ENCODE results near the gene PRKCE.

PRKCE gene

DNA sequence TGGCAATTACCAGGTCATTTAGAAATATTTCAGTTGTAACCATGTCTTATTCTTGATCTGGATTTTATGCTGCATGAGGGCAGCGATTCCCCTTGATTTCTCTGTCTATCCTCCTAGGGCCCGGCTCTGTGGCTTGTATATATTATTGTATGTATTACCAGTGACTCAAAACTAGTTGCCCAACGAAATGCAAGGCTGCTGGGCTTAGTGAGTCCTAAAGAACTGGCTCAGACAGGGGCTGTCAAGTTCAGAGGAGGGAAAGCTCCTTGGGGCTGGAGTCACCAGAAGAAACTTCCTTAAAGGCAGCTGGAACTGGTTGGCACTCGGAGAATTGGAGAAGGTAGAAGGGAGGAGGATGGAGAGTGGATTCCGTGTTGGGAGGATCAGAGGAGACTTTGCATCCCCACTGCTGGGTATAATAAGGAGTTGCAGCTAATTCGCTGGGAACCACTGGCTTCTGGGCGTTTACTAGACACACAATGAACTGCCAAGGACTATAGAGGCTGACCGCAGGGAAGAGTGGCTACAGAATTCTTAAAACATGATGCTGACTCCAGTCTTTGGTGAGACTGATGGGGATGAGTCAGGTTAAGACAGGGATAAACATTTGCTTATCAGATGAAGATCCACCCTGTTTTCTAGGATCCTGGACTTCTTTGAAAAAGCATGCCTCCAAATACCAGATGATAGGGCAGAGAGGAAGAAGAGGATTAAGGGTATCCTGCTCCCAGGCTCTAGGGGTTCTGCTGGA, 104.3 kb downstream of the PRKCE start:
- peak; percentile 88 for DNase-seq

DNA sequence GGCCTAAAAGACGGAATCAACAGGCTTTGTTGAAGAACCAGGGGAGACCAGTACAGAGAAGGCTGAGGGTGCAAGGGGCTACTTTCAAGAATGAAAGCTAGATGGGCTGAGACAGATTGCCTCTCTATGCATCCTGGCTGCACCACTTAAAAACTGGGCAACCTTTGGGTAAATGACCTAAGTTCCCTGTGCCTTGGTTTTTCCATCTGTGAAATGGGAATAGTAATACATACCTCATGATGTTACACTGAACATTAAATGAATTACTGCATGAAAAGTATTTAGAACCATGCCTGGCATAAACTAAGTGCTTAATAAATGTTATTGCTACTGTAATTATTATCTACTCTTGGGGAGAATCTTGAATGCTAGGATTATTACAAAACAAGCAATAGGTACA, 106.5 kb downstream of the PRKCE start:
- DNase-seq, result no peak

DNA sequence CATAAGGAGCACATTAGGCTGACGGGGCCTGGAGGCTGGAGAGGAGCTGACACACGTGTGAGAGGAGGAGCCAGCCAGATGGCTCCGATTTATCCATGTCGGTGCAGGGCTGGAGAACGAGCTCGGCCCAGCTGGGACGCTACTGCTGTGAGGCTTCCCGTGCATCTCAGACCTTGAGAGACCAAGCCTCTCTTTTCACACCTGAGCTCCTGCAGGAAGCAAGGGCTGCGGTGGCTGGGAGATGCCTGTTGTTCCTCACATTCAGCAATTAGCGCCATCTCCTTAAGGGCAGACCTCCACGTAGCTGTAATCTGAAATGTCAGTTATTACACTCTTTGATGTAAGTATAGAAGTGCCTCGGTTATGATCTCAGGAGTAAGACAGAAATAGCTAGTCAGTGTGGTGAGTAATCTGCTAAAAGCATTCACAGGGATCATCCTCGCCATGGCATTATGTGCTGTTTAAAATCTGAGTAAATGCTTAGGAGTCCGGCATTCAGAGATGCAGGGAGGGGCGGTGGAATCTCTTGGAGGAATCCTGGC, 107.9 kb downstream of the PRKCE start:
- peak; percentile 83 for DNase-seq

GRCh38 chr2:45761635-45762034, 110.2 kb downstream of the PRKCE start:
- no peak for DNase-seq

DNA sequence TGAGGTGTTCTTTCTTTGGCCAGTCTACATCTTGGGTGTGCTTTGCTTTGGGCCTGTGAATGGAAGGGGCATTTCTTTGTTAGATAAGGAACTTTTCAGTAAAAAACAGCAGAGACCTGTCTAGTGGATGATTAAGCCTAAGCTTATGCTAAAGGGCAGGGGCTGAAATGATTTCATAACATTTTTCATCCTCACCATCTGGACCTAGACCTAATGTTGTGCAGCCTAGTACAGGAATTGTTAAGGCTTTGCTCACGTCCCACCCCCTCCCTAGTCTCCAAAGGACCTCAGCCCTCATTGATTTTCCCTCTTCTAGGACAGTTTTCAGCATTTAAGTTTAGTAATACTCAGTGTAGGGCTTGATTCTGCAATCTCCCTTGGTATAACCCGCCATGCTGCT, 111.8 kb downstream of the PRKCE start:
- no peak for DNase-seq

DNA sequence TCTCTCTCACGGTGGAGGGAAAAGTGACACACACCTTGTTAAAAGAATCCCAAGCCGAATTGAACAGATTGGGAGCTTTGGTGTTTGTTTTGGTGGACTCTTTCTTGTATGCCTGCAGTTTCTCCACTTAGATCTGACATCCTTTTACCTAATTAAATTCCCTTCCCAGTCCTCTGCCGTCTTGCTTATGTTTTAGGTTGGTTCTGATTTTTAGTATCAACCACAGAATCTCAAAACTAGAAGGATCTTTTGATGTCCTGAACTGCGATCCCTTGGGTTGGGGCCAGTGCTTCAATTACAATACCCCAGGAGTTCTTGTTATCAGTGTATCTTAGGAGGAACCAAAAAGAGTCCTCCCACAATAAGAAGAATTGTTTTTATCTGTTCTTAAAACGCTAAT, 112.3 kb downstream of the PRKCE start:
- DNase-seq, result no peak

DNA sequence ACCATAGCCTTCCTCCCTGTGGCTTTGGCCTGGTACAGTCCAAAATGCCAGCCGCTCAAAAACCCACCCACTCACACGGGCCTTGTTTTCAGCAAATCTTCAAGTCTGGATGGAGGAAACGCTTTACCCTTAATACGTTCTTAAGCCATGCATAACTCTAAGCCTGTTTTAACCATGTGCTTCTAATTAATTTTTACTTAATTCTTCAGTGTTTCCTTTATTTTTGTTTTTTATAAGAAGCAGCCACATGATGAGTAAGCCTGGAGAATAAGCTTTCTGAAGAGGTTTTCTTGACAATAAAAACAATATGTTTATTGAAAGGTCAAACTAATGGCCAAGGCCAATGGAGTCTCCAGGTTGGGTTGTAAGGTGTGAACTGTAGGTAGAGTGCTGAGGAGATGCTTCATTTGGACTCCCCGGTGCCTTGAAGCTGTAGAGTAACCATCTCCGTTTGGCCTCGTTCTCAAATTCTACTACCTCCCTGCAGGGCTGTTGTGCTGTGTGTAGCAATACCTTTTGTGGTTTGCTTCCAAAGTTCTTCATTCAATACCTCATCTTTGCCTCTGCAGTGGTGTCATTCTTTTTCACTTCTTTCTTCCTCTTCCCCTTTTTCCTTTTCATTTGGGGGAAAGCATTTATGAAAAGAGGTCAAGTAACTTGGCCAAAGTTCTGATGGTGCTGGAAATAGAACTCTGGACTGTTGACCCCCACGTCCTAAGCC, 113.7 kb downstream of the PRKCE start:
- no peak for DNase-seq

- DNase-seq, result no peak
Observed at GRCh38 chr2:45765728-45766254, 114.3 kb downstream of the PRKCE start.

DNA sequence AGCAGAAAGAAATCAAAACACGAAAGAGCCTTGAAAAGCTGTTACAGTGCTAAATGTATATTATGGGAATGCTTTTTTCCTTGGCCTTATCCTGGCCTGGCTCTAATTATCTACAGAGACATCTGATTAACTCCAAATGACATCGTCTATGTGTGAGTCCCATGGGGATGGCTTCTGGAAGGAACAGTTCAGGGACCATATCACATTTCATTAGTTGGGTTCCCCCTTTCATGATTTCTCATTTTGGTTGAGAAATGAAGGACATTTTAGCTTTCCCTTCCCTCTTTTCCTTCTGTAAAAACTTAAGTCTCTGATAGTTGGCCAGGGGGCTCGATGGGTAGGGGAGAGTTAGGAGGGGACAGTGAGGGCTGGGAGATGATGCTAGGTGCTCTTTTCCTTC, 116.7 kb downstream of the PRKCE start:
- DNase-seq, result no peak

DNA sequence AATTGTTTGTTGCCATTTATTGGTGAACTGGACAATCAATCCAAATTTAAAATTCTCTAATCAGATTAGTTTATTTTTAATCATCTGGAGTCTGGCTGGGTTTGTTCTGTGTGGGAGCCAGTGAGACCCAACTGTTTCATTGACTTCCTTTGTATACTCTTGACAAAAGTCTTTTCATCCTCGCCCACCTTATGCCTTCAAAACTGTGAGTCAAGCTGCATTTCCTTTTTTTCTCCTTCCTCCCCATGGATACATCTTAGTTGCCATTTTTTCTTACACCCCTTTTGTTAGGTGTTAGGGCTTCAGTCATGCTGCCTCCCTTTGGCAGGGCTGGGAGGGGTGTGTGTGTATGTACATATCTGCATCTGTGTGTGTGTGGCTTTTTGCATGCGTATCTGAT, 117.6 kb downstream of the PRKCE start:
- no peak for DNase-seq

- DNase-seq, result no peak
Observed at GRCh38 chr2:45769854-45770576, 118.5 kb downstream of the PRKCE start.

DNA sequence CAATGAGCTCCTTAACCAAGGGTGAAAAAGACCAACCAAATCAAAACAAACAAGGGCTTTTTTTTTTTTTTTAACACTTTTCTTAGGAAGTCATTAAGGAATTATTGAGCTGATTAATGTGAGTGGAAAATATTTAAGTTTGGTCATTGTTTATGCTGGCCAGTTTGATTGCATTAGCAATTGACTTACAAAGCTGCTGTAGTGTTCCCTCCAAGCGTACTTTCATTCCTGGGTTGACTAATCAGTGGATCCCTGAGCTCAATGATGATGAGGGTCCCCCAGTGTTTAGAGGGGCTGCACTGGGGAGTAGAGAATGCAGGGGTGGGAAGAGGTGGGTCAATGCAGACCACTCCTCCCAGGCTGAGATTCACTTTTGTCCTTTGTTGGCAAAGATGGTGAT, 119.3 kb downstream of the PRKCE start:
- no peak for DNase-seq

GRCh38 chr2:45771261-45771660, 119.8 kb downstream of the PRKCE start:
- DNase-seq, result no peak

DNA sequence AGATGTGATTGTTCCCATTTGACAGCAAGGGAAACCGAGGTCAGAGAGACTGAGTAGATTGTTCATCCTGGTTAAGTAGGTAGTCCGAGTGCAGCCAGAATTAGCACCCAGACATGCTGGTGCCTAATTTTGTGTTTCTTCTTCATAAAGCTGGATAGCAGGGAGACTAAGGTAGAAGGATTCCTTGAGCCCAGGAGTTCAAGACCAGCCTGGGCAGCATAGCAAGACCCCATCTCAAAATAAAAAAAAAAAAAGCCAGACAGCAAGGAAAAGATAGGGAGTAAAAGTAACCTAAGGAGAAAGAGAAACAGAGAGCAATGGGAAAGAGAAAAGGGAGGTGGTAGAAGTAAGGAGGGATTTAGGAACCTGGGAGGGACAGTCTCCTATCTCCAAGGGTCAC, 120.6 kb downstream of the PRKCE start:
- no peak for DNase-seq

DNA sequence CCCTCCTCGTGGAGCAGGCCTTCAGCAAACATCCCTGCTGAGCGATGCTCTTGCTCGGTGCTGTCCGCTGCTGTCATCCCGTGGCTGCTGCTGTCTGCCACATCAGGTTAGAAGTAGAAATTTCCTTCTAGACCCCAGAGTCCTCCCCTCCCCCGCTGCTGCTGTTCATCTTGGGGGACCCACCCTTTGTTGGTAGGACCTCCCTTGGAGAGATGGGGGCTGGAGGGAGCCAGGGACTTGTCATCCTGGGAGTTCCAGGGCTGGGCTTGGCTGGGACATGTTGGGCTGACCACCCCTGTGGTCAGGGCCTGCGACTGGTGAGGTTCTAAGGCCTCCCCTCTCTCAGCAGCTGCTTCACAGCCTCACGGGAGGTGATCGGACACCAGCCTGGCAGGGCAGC, 122.4 kb downstream of the PRKCE start:
- DNase-seq, result no peak

GRCh38 chr2:45774688-45775244, 123.3 kb downstream of the PRKCE start:
- DNase-seq, result no peak

DNA sequence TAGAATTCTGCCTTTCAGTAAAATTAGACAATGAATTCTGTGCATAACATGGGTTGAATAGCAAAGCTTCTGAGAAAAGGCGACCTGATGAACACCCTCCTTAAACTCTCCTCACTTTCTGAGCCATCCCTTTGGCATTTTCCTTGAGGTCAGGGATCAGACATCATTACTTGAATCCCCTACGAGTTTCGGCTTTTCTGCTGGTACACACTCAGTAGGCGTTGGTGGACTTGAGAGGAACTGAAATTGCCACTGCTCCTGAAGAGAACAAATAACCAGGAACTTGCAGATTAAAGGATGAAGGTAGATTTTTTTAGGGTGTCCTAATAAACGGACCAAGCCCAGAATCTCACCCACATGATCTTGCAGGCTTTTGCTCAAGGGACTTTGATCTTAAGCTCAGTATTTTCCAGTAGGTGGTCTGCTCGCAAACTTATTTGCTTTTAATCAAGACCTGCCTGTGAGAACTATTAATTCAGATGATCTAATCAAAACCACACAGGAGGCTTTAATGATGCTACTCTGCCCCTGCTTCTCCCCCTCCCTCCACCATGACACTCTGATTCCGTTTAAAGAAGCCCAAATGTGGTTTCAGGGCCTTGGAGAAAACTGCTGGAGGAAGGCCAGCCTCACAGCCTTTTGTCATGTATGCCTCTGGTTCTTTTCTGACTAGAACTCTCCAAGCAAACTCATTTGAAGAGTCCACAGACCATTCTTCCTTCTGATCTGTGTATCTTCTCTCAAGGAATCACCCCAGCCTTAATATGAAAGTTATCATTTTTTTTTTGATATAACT, 124.9 kb downstream of the PRKCE start:
- DNase-seq, result peak; percentile 52

- DNase-seq, result no peak
Observed at GRCh38 chr2:45777996-45778719, 126.7 kb downstream of the PRKCE start.

- DNase-seq, result peak; percentile 60
Observed at GRCh38 chr2:45778720-45779171, 127.3 kb downstream of the PRKCE start.

DNA sequence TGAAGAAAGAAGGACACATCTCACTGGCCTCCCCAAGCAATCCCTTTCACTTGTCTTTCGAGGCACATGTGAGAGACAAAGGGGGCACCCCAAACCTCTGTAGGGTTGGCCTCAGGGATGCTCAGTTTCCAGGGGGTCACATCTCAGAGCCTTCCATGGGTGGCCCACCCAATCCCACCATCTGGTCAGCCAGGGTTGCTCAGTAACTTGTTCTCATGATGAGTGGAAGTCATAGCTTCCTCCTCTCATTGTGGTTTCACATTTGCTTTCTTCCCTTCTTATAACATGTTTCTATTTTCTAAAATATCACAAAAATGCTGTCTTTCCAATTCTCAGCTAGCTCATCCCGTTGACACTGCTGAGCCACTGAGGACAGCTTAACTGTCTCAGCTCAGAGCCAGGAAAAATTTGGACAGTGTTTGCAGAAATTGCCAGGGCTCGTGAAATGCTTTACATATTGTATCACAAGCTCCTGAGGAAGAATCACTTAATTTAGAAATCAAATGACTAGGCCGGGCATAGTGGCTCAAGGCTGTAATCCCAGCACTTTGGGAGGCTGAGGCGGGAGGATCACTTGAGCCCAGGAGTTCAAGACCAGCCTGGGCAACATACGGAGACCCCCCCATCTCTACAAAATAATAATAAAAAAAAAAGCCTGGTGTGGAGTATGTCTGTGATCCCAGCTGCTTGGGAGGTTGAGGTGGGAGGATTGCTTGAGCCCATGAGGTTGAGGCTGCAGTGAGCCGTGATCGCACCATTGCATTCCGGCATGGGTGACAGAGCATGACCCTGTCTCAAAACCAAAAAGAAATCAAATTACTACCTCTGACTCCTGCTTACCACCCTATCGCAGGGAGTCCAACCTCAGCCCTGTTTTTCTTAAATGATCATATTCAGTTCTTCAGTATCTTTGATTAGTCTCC, 129.3 kb downstream of the PRKCE start:
- DNase-seq, result no peak

All from fibroblast of skin of back (primary cell).